Suprapubic skin (tissue), 4 donors: Measurements from ENCODE around the gene CYCS.

Experiments
- CTCF ChIP-seq, 2 donors: fragments of 200-600 bp in 1 of 2; fragments of 450-650 bp in 1 of 2; sonication (generic) in 1 of 2; IDR thresholded peaks; one replicate each; pipeline ENCODE4 v1.5.1; 2016 to 2019; ENCODE audit warnings: antibody characterized with exemption in 2 of 2, mild to moderate bottlenecking in 1 of 2, moderate library complexity in 1 of 2
- EP300 ChIP-seq: sonication (generic); formaldehyde crosslinking; IDR thresholded peaks from one replicate; pipeline ENCODE4 v1.6.1; 2017; ENCODE audit warnings: antibody characterized with exemption
- POLR2A ChIP-seq, 2 donors: fragments of 450-650 bp; IDR thresholded peaks; one replicate each; pipeline ENCODE4 v1.6.1; 2017; ENCODE audit warnings: antibody characterized with exemption in 2 of 2, mild to moderate bottlenecking in 2 of 2, moderate library complexity in 2 of 2
- POLR2AphosphoS5 ChIP-seq, 3 donors: sonication (generic); formaldehyde crosslinking; IDR thresholded peaks; one replicate each; pipeline ENCODE4 v1.6.1; 2017; ENCODE audit warnings: antibody characterized with exemption in 3 of 3

- TF ChIP-seq POLR2A (IDR thresholded peaks at IDR 0.05) (peak; percentile 90 to 99), CTCF (IDR thresholded peaks at IDR 0.05) (no peak), POLR2AphosphoS5 (IDR thresholded peaks at IDR 0.05) (peak; percentile 89 to 99 (median 97)), EP300 (peak; percentile 82)
These were observed at the start of gene CYCS for GRCh38 chr7:25125137-25125946.
